Prostate gland (tissue), 2 donors: ENCODE measurements around the gene GALK1. TPM values are rescaled to one million over a fixed set of nuclear protein-coding genes. Genes with fewer than 3 reads are reported as not detected.
A peak's percentile ranks its signal among the peaks of the same experiment; 100 is the strongest.

ENCODE experiments used
- DNase-seq: peaks from one replicate; pipeline ENCODE4 v3.0.0-alpha.2; 2019; ENCODE audit warnings: low spot score
- H3K27ac ChIP-seq, 2 donors: fragments of 200-600 bp; sonication (generic); 2 replicates each; pipeline ENCODE4 v1.5.1; 2017 to 2019
- H3K27me3 ChIP-seq: fragments of 200-600 bp; sonication (generic); replicated peaks from 2 replicates; pipeline ENCODE4 v1.5.1; 2019; ENCODE audit not compliant: insufficient read depth
- H3K36me3 ChIP-seq, 2 donors: fragments of 200-600 bp; sonication (generic); 1 replicate in 1 of 2; 2 replicates in 1 of 2; pipeline versions ENCODE4 v1.5.1 to v1.8.1; 2017 to 2019
- H3K4me1 ChIP-seq: fragments of 200-600 bp; sonication (generic); replicated peaks from 2 replicates; pipeline ENCODE4 v1.5.1; 2019
- H3K4me3 ChIP-seq, 2 donors: fragments of 200-600 bp; sonication (generic); 2 replicates each; pipeline ENCODE4 v1.5.1; 2017 to 2019
- H3K9me3 ChIP-seq: fragments of 200-600 bp; sonication (generic); 2 replicates; pipeline ENCODE4 v1.5.1; 2017
- CTCF ChIP-seq, 4 experiments: fragments of 200-600 bp in 2 of 4; fragments of 450-650 bp in 2 of 4; sonication (generic) in 2 of 4; IDR thresholded peaks; 1 replicate in 3 of 4; 2 replicates in 1 of 4; pipeline ENCODE4 v1.5.1; 2016 to 2019; ENCODE audit warnings: antibody characterized with exemption in 4 of 4, mild to moderate bottlenecking in 2 of 4, moderate library complexity in 2 of 4
- POLR2A ChIP-seq: fragments of 450-650 bp; IDR thresholded peaks from one replicate; pipeline ENCODE4 v1.6.1; 2016; ENCODE audit warnings: antibody characterized with exemption, mild to moderate bottlenecking
- POLR2AphosphoS5 ChIP-seq: sonication (generic); formaldehyde crosslinking; IDR thresholded peaks from one replicate; pipeline ENCODE4 v1.6.1; 2017; ENCODE audit warnings: antibody characterized with exemption
- WGBS: methylation state at CpG from one replicate; pipeline ENCODE4 v1.1.5; 2018; 5-methylcytosine and 5-hydroxymethylcytosine counted together
- intact Hi-C: fragments of 100-400 bp; cut with DNase I; formaldehyde crosslinking; loops from one replicate; pipeline ENCODE4 v1.14.2; 2022
- total RNA-seq, 2 donors: library from RNA; depleted of rRNA; stranded (reverse); fragments of >200 nt; gene quantifications; one replicate each; pipeline ENCODE4 v1.1.0, GENCODE V29; 2016

GALK1 gene
- total RNA-seq, 2 donors from 2014 or later, result 28.1 to 28.5 TPM

- Histone ChIP-seq H3K9me3 (no peaks in the 10 kb centered on the region), H3K4me3 (peak within 1 kb of the TSS; percentile 57 to 66), H3K27ac (peak within 1 kb of the TSS; percentile 98 to 99), H3K36me3 (no peaks in the 10 kb centered on the region), H3K27me3 (no peaks in the 10 kb centered on the region), H3K4me1 (peaks cover 15% of the 10 kb centered on the region)
- peak; percentile 98 for DNase-seq
- TF ChIP-seq POLR2AphosphoS5 (peak; percentile 95), CTCF (IDR thresholded peaks at IDR 0.05) (peak in 2 of 4 experiments; percentile 15 to 58), POLR2A (peak; percentile 65)
- under 1% methylated on average over 37 of the region's 45 CpGs for WGBS
- intact Hi-C loops, result loop anchor here (2.0 to 5.0 kb wide), 3 partner anchors 70 to 113 kb away; partner anchors contain the start of genes TRIM47, TRIM65 and WBP2
Measured at GRCh38 chr17:75784473-75785015, 19.6 kb upstream of the GALK1 start, which contains the start of gene UNK. Gene UNK (plus strand): TSS chr17:75784806. CDS start chr17:75784881, 75 bp downstream.

GRCh38 chr17:75783803-75784472 is 18.9 kb upstream of the GALK1 start:
- Histone ChIP-seq H3K9me3 (no peaks in the 10 kb centered on the region), H3K27me3 (no peaks in the 10 kb centered on the region), H3K4me3 (peak overlapping the region; percentile 57 to 66), H3K4me1 (peaks cover 15% of the 10 kb centered on the region), H3K36me3 (peaks cover 0 to under 1% of the 10 kb centered on the region in 2 donors), H3K27ac (peak overlapping the region; percentile 98 to 99)
- no peak for DNase-seq
- intact Hi-C loops, result loop anchor here (2.0 kb wide), 1 partner anchor 71 kb away; the partner anchor contains the start of gene WBP2
- TF ChIP-seq CTCF (IDR thresholded peaks at IDR 0.05), result no peak
- TF ChIP-seq POLR2AphosphoS5, result no peak
- no peak for TF ChIP-seq POLR2A
- whole genome bisulfite sequencing, result 39% methylated on average over 20 of the region's 20 CpGs

GRCh38 chr17:75783069-75783783 is 18.2 kb upstream of the GALK1 start:
- Histone ChIP-seq H3K36me3 (peaks cover 2 to 8% of the 10 kb centered on the region in 2 donors), H3K9me3 (no peaks in the 10 kb centered on the region), H3K27me3 (no peaks in the 10 kb centered on the region), H3K27ac (peak overlapping the region; percentile 98 to 99), H3K4me3 (no peak overlapping the region), H3K4me1 (peaks cover 15% of the 10 kb centered on the region)
- TF ChIP-seq POLR2A (peak; percentile 11), CTCF (IDR thresholded peaks at IDR 0.05) (peak; percentile 73 to 96 (median 89)), POLR2AphosphoS5 (peak; percentile 89)
- WGBS, result 9% methylated on average over 6 of the region's 6 CpGs
- DNase-seq, result no peak
- intact Hi-C loops, result no loop called here

- H3K9me3 ChIP-seq, result no peaks in the 10 kb centered on the region
- no peak overlapping the region for H3K4me3 ChIP-seq
- H3K36me3 ChIP-seq, result peaks cover 2 to 12% of the 10 kb centered on the region in 2 donors
- intact Hi-C loops, result no loop called here
- DNase-seq, result no peak
- no peaks in the 10 kb centered on the region for H3K27me3 ChIP-seq
- H3K4me1 ChIP-seq, result peaks cover 6% of the 10 kb centered on the region
- WGBS, result 18% methylated on average over 5 of the region's 5 CpGs
- no peak for TF ChIP-seq CTCF (IDR thresholded peaks at IDR 0.05)
- peak; percentile 89 for TF ChIP-seq POLR2AphosphoS5
- H3K27ac ChIP-seq, result peak overlapping the region; percentile 50 to 98
Measured at GRCh38 chr17:75779987-75780889, 15.2 kb upstream of the GALK1 start.
